Adrenal gland (tissue), 12 donors: ENCODE results near the gene MALRD1. TPM values are rescaled to one million over a fixed set of nuclear protein-coding genes. Genes with fewer than 3 reads are reported as not detected.

ENCODE experiments used
- DNase-seq, 7 donors: peaks; one replicate each; pipeline ENCODE4 v3.0.0-alpha.2; 2019 to 2020
- H3K27ac ChIP-seq, 5 donors: fragments of 200-600 bp; sonication (generic) in 4 of 5; 1 replicate in 3 of 5; 2 replicates in 2 of 5; pipeline versions ENCODE4 v1.5.1 to v1.8.0; 2016 to 2020; ENCODE audit warnings: mild to moderate bottlenecking in 1 of 5
- H3K27me3 ChIP-seq: fragments of 200-600 bp; 2 replicates; pipeline ENCODE4 v1.8.0; 2021
- H3K36me3 ChIP-seq, 2 donors: fragments of 200-600 bp; replicated peaks in 1 of 2; 1 replicate in 1 of 2; 2 replicates in 1 of 2; pipeline versions ENCODE4 v1.5.1 to v1.8.0; 2018 to 2022
- H3K4me1 ChIP-seq, 2 donors: fragments of 200-600 bp; replicated peaks in 1 of 2; 1 replicate in 1 of 2; 2 replicates in 1 of 2; pipeline versions ENCODE4 v1.5.1 to v1.8.0; 2018 to 2021
- H3K4me3 ChIP-seq, 4 donors: fragments of 200-600 bp; sonication (generic) in 3 of 4; one replicate each; pipeline ENCODE4 v1.5.1; 2016 to 2018
- H3K9me3 ChIP-seq, 3 donors: fragments of 200-600 bp; sonication (generic) in 1 of 3; replicated peaks in 1 of 3; 1 replicate in 2 of 3; 2 replicates in 1 of 3; pipeline versions ENCODE4 v1.5.1 to v1.8.0; 2016 to 2021
- CTCF ChIP-seq, 6 experiments: fragments of 450-650 bp in 4 of 6; fragments of 200-600 bp in 2 of 6; sonication (generic) in 1 of 6; IDR thresholded peaks; 1 replicate in 5 of 6; 2 replicates in 1 of 6; pipeline versions ENCODE4 v1.5.1 to v1.8.0; 2016 to 2021; ENCODE audit warnings: antibody characterized with exemption in 6 of 6, mild to moderate bottlenecking in 2 of 6, moderate library complexity in 1 of 6
- POLR2A ChIP-seq, 2 donors: fragments of 450-650 bp; IDR thresholded peaks; one replicate each; pipeline ENCODE4 v1.6.1; 2017; ENCODE audit warnings: antibody characterized with exemption in 2 of 2, mild to moderate bottlenecking in 2 of 2, moderate library complexity in 1 of 2
- WGBS, 4 donors: extraction: QIAGEN DNeasy Blood & Tissue Kit in 2 of 4; methylation state at CpG; one replicate each; pipeline versions ENCODE4 v1.1.5 to v1.1.7; 2013 to 2017; 5-methylcytosine and 5-hydroxymethylcytosine counted together
- intact Hi-C, 2 donors: fragments of 100-400 bp; cut with DNase I; formaldehyde crosslinking; loops; one replicate each; pipeline versions ENCODE4 v1.14.1 to v1.15.0; 2022 to 2023
- polyA plus RNA-seq, 3 donors: library from polyadenylated mRNA; stranded (reverse); fragments of 200-250 nt in 2 of 3; fragments of 350-450 nt in 1 of 3; fragmentation: Illumina TruSeq in 1 of 3; extraction: RNeasy Lipid Tissue Mini Kit (QIAGEN cat#74804) in 1 of 3; gene quantifications; one replicate each; pipeline ENCODE4 v1.2.3, GENCODE V29; 2013 to 2014
- total RNA-seq, 9 donors: library from RNA; depleted of rRNA in 4 of 9; stranded (reverse); fragments of >200 nt in 4 of 9; fragments of 120-200 nt in 1 of 9; fragmentation: NEBNext Ultra II Directional in 1 of 9; extraction: Animal tissue kit (Norgen Biotek cat#: 25700) in 1 of 9; gene quantifications; one replicate each; pipeline versions ENCODE4 v1.1.0 to v1.2.4, GENCODE V29; 2013 to 2023
- donor health status: healthy with polysubstance abuse.
- donor health status: Bipolar disorder and iron deficiency.
- donor health status: DM: yes; HTN: yes; CAD: no.
- donor health status: DM: no; HTN: no; CAD: no.
- donor health status: DM: no; HTN: no; CAD: no.
- donor health status: DM: yes; HTN: yes; CAD: no.

Gene MALRD1
- total and polyA plus RNA-seq, 12 donors, result 0.48 to 6.2 (median 1.9) TPM

GRCh38 chr10:19745672-19746071 lies 697.1 kb downstream of the MALRD1 start:
- 83 to 91% (median 87%) methylated on average over 4 of the region's 4 CpGs for WGBS, 4 donors
- Histone ChIP-seq H3K4me3 (no peak overlapping the region), H3K27me3 (no peaks in the 10 kb centered on the region), H3K36me3 (no peaks in the 10 kb centered on the region), H3K9me3 (no peaks in the 10 kb centered on the region), H3K27ac (no peak overlapping the region), H3K4me1 (no peaks in the 10 kb centered on the region)
- intact Hi-C loops, result no loop called here
- TF ChIP-seq CTCF (IDR thresholded peaks at IDR 0.05) (no peak), POLR2A (IDR thresholded peaks at IDR 0.05) (no peak)
- DNase-seq, result no peak

GRCh38 chr10:19749185-19749729 lies 700.7 kb downstream of the MALRD1 start:
- Histone ChIP-seq H3K36me3 (no peaks in the 10 kb centered on the region), H3K4me3 (no peak overlapping the region), H3K27me3 (no peaks in the 10 kb centered on the region), H3K4me1 (no peaks in the 10 kb centered on the region), H3K9me3 (no peaks in the 10 kb centered on the region), H3K27ac (no peak overlapping the region)
- TF ChIP-seq POLR2A (IDR thresholded peaks at IDR 0.05) (no peak), CTCF (IDR thresholded peaks at IDR 0.05) (no peak)
- DNase-seq, result no peak
- intact Hi-C loops, result no loop called here

- Histone ChIP-seq H3K27ac (no peak overlapping the region), H3K27me3 (no peaks in the 10 kb centered on the region), H3K36me3 (no peaks in the 10 kb centered on the region), H3K4me1 (no peaks in the 10 kb centered on the region), H3K9me3 (no peaks in the 10 kb centered on the region), H3K4me3 (no peak overlapping the region)
- intact Hi-C loops, result no loop called here
- WGBS, 4 donors, result 76 to 90% (median 87%) methylated on average over 1 of the region's 1 CpG
- DNase-seq, result no peak
- TF ChIP-seq CTCF (IDR thresholded peaks at IDR 0.05), result no peak
- no peak for TF ChIP-seq POLR2A (IDR thresholded peaks at IDR 0.05)
These were observed 702.4 kb downstream of the MALRD1 start for GRCh38 chr10:19750972-19751371.

- peaks cover 0 to 8% (median 0%) of the 10 kb centered on the region in 3 donors for H3K9me3 ChIP-seq
- TF ChIP-seq CTCF (IDR thresholded peaks at IDR 0.05) (no peak), POLR2A (IDR thresholded peaks at IDR 0.05) (no peak)
- no peaks in the 10 kb centered on the region for H3K36me3 ChIP-seq
- H3K4me3 ChIP-seq, result no peak overlapping the region
- 45 to 65% (median 61%) methylated on average over 3 of the region's 3 CpGs for WGBS, 4 donors
- H3K27ac ChIP-seq, result no peak overlapping the region
- intact Hi-C loops, result no loop called here
- no peaks in the 10 kb centered on the region for H3K27me3 ChIP-seq
- peaks cover 0 to under 1% of the 10 kb centered on the region in 2 donors for H3K4me1 ChIP-seq
- no peak for DNase-seq
These were observed 708.3 kb downstream of the MALRD1 start for GRCh38 chr10:19756919-19757318.
